Liver (tissue), 3 donors: Measurements from ENCODE around the gene SGK1.

Experiments
- ATF3 ChIP-seq: IDR thresholded peaks from 2 replicates; pipeline ENCODE4 v1.6.1; 2016; ENCODE audit warnings: antibody characterized with exemption
- CTCF ChIP-seq: fragments of 150-350 bp; IDR thresholded peaks from 2 replicates; pipeline ENCODE4 v1.5.1; 2017; ENCODE audit warnings: improper control_type of control experiment, low read depth, low read length; ENCODE audit not compliant: missing input control
- FOXA1 ChIP-seq: IDR thresholded peaks from 2 replicates; pipeline ENCODE4 v1.6.1; 2016; ENCODE audit warnings: antibody characterized with exemption
- GABPA ChIP-seq, 2 donors: IDR thresholded peaks in 1 of 2; conservative IDR thresholded peaks in 1 of 2; 2 replicates each; pipeline ENCODE4 v1.6.1; 2016; ENCODE audit warnings: antibody characterized with exemption in 2 of 2, mild to moderate bottlenecking in 1 of 2, moderate library complexity in 1 of 2
- JUND ChIP-seq, 2 donors: IDR thresholded peaks; 2 replicates each; pipeline ENCODE4 v1.6.1; 2016; ENCODE audit warnings: antibody characterized with exemption in 2 of 2
- MAX ChIP-seq: IDR thresholded peaks from 2 replicates; pipeline ENCODE4 v1.6.1; 2016; ENCODE audit warnings: antibody characterized with exemption
- RAD21 ChIP-seq, 2 donors: IDR thresholded peaks; 2 replicates each; pipeline ENCODE4 v1.6.1; 2016; ENCODE audit warnings: antibody characterized with exemption in 2 of 2, mild to moderate bottlenecking in 2 of 2
- REST ChIP-seq: IDR thresholded peaks from 2 replicates; pipeline ENCODE4 v1.6.1; 2016; ENCODE audit warnings: antibody characterized with exemption, mild to moderate bottlenecking
- TAF1 ChIP-seq: conservative IDR thresholded peaks from 2 replicates; pipeline ENCODE4 v1.6.1; 2016; ENCODE audit warnings: antibody characterized with exemption, mild to moderate bottlenecking
- YY1 ChIP-seq: IDR thresholded peaks from 2 replicates; pipeline ENCODE4 v1.6.1; 2016; ENCODE audit warnings: antibody characterized with exemption, mild to moderate bottlenecking
- ZBTB33 ChIP-seq: IDR thresholded peaks from 2 replicates; pipeline ENCODE4 v1.6.1; 2016; ENCODE audit warnings: antibody characterized with exemption
- donor health status: healthy.
- donor health status: healthy.

GRCh38 chr6:134316733-134317431, 1.0 kb downstream of the SGK1 start:
- TF ChIP-seq CTCF (no peak), RAD21 (IDR thresholded peaks at IDR 0.05) (no peak), GABPA (IDR thresholded peaks at IDR 0.05 in 1 of 2, conservative IDR thresholded peaks at IDR 0.05 in 1 of 2) (no peak), REST (no peak), MAX (no peak), ZBTB33 (no peak), ATF3 (no peak), YY1 (no peak), FOXA1 (no peak), JUND (IDR thresholded peaks at IDR 0.05) (no peak), TAF1 (no peak)
